HG03097 (cell line): ENCODE measurements around the gene IGSF21.
"Not testable (repeated sequence)": the region's sequence is repeated elsewhere in the genome, so short reads cannot be mapped to it uniquely, and the experiment has no call there.

ENCODE experiments used
- ATAC-seq: cut with Tn5 transposase; IDR thresholded peaks from one replicate; pipeline ENCODE4 v1.9.1; 2021; ENCODE audit not compliant: unreplicated experiment, low FRiP score

IGSF21 gene

GRCh38 chr1:18142969-18143368 is 35.4 kb downstream of the IGSF21 start:
- no peak for ATAC-seq

DNA sequence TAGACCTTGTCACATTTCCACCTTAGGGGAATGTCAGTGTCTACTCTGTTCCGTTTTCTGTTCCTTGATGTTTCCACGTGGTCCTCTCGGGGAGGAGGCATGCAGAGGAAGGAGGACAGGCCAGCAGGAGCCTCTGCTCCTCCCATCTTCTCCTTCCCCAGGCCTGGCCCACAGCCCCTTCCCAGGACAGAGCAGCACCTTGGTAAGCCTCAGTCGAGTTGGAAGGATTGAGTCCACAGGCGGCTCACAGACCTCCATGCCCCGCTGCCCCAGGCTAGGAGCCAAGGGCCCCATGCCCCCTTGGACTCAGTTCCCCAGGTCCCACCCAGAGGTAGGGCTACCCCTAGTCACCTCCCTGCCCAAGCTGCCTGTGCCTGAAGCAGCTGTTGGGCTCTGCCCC is 36.5 kb downstream of the IGSF21 start:
- no peak for ATAC-seq

- no peak for ATAC-seq
These were observed 37.5 kb downstream of the IGSF21 start for GRCh38 chr1:18144916-18145647.

DNA sequence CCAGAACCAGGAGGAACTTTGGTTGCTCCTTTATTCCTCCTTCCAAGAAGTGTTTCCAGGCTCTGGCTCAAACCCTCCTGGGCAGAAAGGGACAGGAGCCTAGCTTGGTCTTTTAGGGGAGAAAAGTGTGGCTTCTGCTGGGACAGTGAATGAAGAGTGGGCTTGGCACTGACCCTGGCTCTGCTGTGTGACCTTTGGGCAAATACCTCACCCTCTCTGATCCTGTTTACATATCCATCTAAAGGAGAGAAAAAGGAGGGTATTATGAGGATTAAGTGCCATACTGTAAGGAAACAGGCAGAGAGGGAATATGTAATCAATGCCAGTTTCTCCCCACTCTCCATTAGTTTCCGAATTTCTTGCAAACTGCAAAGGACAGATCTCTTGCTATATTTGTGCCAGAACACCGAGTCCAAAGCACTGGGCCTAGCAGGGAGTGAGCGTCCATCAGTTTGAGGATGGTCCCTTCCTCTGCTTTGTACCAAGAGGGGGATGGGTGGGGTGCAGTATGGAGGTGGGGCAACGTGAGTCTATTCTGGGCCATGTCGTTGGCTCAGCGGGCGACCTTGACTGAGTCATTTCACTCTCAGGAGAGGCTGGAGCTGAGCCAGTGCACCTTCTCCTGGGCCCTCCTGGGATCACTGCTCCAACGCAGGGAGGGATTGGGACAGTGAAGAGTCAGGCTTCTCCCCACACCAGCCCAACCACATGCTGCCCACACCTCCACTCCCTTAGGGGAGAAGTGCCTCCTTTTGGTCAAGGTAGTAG is 38.4 kb downstream of the IGSF21 start:
- ATAC-seq: no peak

DNA sequence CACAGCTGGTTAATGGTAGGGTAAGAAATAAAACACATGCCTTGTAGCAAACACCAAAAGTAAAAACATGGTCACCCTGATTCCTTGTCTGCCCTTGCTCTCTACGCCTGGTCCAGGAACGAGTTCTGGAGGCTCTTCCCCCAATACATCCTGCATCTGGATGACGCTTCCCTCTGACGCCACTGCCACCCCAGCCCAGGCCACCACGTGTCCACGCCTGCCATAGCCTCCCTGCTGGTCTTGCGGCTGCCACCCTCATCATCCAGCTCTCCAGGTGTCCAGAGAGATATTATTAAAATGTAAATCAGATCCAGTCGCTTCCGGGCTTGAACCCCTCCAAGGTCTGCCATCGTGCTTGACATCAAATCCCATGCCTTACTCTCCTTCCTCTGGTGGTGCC is 39.3 kb downstream of the IGSF21 start:
- no peak for ATAC-seq

DNA sequence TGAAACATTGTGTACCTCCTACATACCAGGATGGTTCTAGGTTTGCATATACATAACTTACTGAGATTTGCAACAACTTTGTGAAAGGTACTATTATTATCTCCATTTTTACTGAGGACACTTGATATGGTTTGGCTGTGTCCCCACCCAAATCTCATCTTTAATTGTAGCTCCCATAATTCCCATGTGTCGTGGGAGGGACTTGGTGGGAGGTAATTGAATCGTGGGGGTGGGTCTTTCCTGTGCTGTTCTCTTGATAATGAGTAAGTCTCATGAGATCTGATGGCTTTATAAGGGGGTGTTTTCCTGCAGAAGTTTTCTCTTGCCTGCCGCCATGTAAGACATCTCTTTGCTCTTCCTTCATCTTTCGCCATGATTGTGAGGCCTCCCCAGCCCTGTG is 40.1 kb downstream of the IGSF21 start:
- ATAC-seq: no peak

DNA sequence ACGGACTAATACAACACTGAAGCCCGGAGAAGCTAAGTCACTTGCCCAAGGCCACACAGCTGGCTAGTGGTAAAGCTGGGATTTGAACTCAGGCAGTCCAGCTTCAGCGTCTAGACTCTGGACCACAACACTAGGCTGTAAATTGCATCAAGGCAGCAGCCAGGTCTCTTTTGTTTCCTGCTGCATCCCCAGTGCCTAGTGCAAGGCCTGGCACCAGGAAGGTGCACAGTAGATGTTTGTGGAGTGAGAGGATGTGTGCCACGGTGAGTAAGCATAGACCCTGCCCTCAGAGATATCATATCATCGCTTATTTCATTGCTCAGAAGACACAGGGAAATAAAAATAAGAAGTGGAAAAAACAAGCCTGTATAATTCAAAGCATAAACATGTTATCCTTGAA is 40.9 kb downstream of the IGSF21 start:
- ATAC-seq: no peak

DNA sequence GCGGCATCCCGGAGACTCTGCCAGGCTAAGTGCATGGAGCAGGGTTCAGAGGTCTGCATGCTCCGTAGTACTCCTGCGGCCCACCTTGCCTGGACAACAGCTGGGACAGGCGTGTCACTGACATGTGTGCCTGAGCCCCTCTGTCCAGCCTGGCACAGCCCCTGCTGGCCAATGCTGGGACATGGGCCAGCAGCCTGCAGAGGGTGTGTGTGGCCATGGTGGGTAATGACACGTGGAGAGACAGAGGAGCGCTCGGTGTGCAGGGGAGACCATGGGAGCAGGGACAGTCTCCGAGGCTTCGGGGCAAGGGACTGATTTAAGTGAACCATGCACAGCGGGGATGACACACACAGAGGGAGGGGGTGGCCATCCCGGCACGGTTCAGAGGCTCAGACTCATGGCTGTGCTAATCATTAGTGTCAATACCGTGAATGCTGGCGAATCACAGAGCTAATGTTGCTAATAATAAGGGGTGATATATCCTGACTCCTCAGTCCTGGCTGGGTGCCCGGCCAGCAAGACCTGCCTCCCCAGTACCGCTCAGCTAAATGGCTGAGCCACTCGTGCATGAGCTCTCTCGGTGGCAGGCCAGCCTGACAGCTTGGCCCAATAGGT is 41.5 kb downstream of the IGSF21 start:
- no peak for ATAC-seq

DNA sequence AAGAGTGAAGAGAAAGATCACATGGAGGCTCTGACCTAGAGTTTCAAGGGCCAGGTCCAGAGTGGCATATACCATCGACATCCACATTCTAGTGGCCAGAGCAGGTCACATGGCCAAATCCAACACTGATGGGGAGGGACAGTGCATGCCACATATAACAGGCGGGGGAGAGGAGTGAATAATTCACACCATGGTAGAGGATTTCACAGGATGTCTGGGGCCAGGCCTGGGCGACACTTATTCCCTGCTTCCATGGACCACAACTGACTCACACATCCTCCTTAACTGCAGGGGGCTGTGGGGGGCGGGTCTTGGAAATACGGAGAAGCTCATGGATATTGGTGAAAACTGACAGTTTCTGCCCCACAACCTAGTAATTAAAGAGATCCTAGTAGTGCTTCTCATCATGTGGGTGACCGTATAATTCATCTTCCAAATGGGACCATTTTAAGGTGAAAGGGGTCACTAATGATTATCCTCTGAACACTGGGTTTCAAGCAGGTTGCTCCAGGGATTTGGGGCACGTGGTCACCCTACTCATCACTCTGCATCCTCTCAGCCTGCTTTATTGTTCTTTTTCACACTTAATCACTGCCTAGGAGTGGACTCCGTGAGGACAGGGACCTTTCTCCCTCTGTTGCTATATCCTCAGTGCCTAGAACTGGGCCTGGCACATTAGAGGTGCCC is 44.0 kb downstream of the IGSF21 start:
- ATAC-seq: no peak

GRCh38 chr1:18154430-18155194 is 47.0 kb downstream of the IGSF21 start:
- ATAC-seq: no peak

GRCh38 chr1:18155881-18156385 is 48.3 kb downstream of the IGSF21 start:
- no peak for ATAC-seq

- ATAC-seq: no peak
These were observed 49.8 kb downstream of the IGSF21 start for GRCh38 chr1:18157352-18157751.

DNA sequence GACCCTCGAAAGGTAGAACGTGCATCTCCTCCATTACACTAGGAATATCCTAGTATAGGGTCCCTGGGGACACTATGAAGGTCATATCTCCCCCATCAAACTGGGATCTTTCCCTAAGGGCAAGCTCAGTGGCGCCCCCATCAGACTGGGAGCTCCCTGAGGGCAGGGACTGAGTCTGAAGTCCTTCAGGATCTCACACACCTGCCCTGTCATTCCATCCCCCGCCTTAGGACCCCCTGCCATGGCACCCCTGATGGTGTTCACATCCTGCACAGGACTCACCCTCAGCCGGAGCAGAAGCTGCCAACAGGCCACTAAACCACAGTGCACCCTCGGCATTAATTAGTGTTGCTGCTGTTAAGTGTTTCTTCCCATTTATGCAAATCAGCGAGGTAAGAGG is 50.4 kb downstream of the IGSF21 start:
- ATAC-seq: no peak

- ATAC-seq: no peak
These were observed 51.1 kb downstream of the IGSF21 start for GRCh38 chr1:18158714-18159113.

- ATAC-seq: no peak
These were observed 52.8 kb downstream of the IGSF21 start for GRCh38 chr1:18160290-18160942.

DNA sequence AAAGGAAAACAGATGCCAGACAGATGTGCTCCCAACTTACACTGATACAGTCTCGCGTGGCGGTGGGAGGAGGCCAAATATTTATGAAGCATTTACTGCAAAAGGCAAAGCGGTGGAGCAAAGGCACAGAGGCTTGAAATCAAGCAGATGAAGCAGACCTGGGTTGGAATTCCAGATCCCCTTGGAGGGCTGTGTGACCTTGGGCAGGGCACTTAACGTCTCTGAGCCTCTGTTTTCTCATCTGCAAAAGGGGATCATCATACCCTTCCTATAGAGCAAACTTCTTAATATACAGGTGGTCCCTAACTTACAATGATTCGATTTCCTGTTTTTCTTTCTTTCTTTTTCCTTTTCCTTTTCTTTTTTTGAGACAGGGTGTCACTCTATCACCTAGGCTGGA is 54.1 kb downstream of the IGSF21 start:
- no peak for ATAC-seq

DNA sequence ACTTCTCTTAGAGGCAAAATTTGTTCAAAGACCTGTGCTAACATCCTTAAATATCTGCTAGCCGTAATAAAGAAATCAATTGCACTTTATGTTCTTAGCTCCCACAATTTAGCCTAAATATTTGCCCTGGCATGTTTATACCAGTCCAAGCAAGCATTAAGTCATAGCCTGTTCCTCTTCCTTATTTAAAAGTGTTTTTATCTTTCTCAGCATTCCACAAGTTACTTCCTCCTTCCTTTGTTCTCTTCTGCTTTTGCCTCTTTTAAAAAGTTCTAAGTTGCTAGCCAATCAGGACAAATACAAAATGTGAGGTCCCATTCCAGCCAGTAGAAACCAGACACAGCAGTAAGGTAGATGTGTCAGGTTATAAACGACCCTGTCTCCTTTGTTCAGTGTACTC is 58.0 kb downstream of the IGSF21 start:
- not testable (repeated sequence) for ATAC-seq

GRCh38 chr1:18166341-18166740 is 58.7 kb downstream of the IGSF21 start:
- no peak for ATAC-seq

GRCh38 chr1:18166929-18167328 is 59.3 kb downstream of the IGSF21 start:
- ATAC-seq: no peak

DNA sequence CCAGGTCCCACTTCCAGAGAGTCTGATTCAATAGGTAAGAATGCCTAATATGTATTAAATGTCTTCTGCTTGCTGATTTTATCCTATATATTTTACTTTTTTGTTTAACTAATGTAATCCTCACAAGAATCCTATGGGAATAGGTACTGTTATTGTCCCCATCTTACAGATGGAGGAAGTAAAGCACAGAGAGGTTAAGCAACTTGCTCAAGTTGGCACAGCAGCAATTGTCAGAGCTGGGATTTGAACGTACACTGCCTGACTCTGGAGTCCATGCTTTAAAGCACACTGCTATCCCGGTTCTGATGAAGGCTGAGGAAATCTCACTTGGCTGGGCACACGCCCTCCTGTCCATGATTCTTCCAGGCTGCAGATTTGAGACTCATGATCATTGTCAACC is 62.8 kb downstream of the IGSF21 start:
- ATAC-seq: no peak
